ENCODE measurements around the gene ROM1. TPM values are rescaled to one million over a fixed set of nuclear protein-coding genes. Genes with fewer than 3 reads are reported as not detected.
"Not testable (repeated sequence)": the region's sequence is repeated elsewhere in the genome, so short reads cannot be mapped to it uniquely, and the experiment has no call there.

Gene ROM1
- total RNA-seq, 1 experiment from 2014 or later, result 3.1 TPM

DNA sequence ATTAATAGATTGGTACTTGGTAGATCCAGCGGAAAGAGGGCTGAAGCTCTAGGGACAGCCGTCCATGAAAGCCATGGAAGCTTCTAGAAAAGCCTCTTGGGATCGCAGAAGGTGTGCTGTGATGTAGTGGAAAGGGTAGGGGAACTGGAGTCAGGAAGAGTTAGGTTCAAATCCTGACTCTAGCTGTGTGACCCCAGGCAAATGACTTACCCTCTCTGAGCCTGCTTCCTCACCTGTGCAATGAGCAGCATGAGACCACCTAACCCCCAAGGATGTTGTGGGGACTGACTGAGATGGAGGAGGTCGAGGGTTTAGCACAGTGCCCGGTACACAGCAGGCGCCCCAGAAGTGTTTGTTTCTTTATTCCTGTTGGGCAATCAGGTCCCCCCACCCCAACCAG is 2.7 kb upstream of the ROM1 start:
- H3K4me1 ChIP-seq (replicated peaks), result peaks cover 13% of the 10 kb centered on the region
- H3K9me3 ChIP-seq (replicated peaks), result no peaks in the 10 kb centered on the region
- no peak overlapping the region for H3K27ac ChIP-seq
- no peaks in the 10 kb centered on the region for H3K27me3 ChIP-seq (replicated peaks)
- no peak for DNase-seq (ENCODE audit: low read depth in 1 of 2, low spot score in 2 of 2)
- H3K4me3 ChIP-seq, result no peak overlapping the region
- peaks cover 50% of the 10 kb centered on the region for H3K36me3 ChIP-seq

DNA sequence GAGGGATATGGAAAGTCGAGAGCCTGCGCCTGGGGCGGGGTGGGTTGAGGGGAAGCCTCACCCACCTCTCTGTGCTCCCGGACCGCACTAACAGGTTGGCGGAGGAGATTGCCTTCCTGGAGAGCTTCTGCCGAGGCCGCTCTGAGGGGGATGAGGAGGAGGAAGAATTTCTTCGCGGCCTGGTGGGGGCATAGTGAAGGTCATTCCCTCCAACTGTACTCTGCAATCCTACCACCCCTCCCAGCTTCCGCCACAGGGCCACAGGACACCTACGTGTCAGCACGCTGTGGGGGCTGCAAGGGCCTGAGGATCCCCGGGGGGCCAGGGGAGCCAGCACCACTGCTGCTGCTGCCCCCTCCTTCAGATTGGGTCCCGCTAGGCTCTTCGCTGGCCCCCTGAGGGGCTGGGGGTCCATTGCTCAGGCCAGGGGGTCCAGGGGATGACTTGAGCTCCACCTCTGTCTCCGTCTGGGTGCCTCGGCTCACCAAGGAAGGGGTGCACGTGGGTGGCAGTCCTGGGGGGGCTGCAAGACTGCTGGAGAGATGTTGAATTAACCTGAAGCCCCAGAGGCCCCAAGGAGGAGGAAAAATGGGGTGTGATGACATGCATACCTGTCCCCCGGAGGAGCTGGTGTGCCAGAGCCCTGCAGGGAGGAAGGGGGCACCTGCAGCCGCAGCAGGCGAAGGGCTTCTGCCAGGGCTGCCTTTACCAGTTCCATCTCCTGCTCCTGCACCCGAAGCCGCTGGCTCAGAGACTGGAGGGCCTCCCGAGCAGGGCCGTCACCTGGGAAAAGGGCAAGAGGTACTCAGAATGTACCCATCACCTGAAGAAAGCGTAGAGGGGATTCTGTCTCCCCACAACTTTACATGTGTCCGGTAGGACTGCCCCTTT is 2.0 kb upstream of the ROM1 start:
- Histone ChIP-seq H3K9me3 (replicated peaks) (no peaks in the 10 kb centered on the region), H3K4me3 (peak overlapping the region; percentile 66), H3K27ac (peak overlapping the region; percentile 59), H3K36me3 (peaks cover 50% of the 10 kb centered on the region), H3K27me3 (replicated peaks) (no peaks in the 10 kb centered on the region), H3K4me1 (replicated peaks) (peaks cover 13% of the 10 kb centered on the region)
- no peak for DNase-seq (ENCODE audit: low read depth in 1 of 2, low spot score in 2 of 2)

DNA sequence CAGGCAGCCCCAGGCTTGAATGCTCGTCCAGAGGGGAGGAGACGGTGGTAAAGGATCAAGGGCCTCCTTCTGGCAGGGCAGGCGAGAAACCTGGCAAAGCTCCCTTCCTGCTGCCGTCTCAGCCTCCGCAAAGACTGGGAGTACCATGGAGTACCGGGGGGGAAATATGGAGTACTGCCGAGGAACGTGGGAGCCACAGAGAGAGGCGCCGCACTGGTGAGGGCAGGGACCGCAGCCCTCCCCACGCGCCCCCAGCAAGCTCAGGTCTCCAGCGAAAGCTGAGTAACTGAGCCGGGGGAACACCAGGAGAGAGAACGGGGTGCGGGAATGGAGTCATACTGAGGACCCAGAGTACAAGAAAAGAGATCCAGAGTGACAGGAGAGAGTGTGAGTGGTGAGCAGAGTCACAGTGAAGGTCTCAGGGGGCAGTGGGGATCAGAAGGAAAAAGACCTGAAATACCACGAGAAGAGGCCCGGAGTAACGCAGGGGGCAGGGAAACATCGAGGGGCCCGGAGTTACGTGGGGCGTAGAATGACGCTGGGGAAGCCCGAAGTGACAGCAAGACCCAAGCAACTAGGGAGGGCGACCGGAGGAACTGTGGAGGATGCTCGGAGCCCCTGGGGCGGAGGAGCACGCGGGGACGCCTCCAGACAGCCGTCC is 1.2 kb upstream of the ROM1 start:
- H3K4me1 ChIP-seq (replicated peaks), result peaks cover 13% of the 10 kb centered on the region
- H3K27ac ChIP-seq, result peak overlapping the region; percentile 59
- DNase-seq (ENCODE audit: low read depth in 1 of 2, low spot score in 2 of 2), result peak; percentile 73

DNA sequence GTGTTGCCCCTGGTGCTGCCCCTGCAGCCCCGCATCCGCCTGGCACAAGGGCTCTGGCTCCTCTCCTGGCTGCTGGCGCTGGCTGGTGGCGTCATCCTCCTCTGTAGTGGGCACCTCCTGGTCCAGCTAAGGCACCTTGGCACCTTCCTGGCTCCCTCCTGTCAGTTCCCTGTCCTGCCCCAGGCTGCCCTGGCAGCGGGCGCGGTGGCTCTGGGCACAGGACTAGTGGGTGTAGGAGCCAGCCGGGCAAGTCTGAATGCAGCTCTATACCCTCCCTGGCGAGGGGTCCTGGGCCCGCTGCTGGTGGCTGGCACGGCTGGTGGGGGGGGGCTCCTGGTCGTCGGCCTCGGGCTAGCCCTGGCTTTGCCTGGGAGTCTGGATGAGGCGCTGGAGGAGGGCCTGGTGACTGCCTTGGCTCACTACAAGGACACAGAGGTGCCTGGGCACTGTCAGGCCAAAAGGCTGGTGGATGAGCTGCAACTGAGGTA is 278 bp downstream of the ROM1 start:
- Histone ChIP-seq H3K4me1 (replicated peaks) (peaks cover 13% of the 10 kb centered on the region), H3K9me3 (replicated peaks) (no peaks in the 10 kb centered on the region), H3K27me3 (replicated peaks) (no peaks in the 10 kb centered on the region), H3K36me3 (peaks cover 55% of the 10 kb centered on the region), H3K27ac (no peak overlapping the region), H3K4me3 (peak overlapping the region; percentile 66)
- no peak for DNase-seq (ENCODE audit: low read depth in 1 of 2, low spot score in 2 of 2)

More for the DNA sequence above, 1.2 kb upstream of the ROM1 start:
- no peaks in the 10 kb centered on the region for H3K27me3 ChIP-seq (replicated peaks)
- peaks cover 57% of the 10 kb centered on the region for H3K36me3 ChIP-seq
- H3K9me3 ChIP-seq (replicated peaks), result no peaks in the 10 kb centered on the region
- peak overlapping the region; percentile 66 for H3K4me3 ChIP-seq

DNA sequence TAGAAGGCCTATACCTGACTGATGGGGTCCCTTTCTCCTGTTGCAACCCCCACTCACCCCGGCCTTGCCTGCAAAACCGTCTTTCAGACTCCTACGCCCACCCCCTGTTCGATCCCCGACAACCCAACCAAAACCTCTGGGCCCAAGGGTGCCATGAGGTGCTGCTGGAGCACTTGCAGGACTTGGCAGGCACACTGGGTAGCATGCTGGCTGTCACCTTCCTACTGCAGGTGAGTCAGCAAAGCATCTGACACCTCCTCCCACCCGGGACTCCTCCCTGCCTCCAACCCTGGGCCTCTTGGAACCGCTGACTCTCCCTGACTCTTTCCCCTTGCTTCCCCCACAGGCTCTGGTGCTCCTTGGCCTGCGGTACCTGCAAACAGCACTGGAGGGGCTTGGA is 1.2 kb downstream of the ROM1 start:
- H3K9me3 ChIP-seq (replicated peaks), result no peaks in the 10 kb centered on the region
- no peak for DNase-seq (ENCODE audit: low read depth in 1 of 2, low spot score in 2 of 2)
- H3K27me3 ChIP-seq (replicated peaks), result no peaks in the 10 kb centered on the region
- H3K27ac ChIP-seq, result no peak overlapping the region
- H3K4me1 ChIP-seq (replicated peaks), result peaks cover 13% of the 10 kb centered on the region
- H3K36me3 ChIP-seq, result peaks cover 51% of the 10 kb centered on the region
- H3K4me3 ChIP-seq, result no peak overlapping the region

DNA sequence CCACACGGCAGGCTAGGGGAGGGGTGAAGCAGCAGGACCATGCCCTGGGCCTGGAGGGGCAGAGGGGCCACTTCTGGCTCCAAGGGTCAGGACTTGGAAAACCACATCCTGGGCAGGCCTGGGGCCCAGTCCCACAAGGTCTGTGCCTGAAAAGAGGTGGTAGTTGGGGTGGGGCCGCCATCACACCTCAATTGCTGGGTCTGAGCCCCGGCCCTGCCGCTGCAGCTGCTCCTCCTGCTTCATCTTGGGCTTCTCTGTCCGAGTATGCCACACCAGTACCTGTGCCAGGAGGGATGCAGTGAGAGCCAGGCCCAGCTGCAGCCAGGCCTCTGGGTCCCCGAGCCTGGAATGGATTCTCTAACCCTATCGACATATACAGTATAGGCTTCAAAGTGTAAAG is 2.5 kb downstream of the ROM1 start:
- peaks cover 13% of the 10 kb centered on the region for H3K4me1 ChIP-seq (replicated peaks)
- H3K27ac ChIP-seq, result no peak overlapping the region
- no peaks in the 10 kb centered on the region for H3K27me3 ChIP-seq (replicated peaks)
- no peaks in the 10 kb centered on the region for H3K9me3 ChIP-seq (replicated peaks)
- peaks cover 46% of the 10 kb centered on the region for H3K36me3 ChIP-seq
- DNase-seq (ENCODE audit: low read depth in 1 of 2, low spot score in 2 of 2), result no peak
- no peak overlapping the region for H3K4me3 ChIP-seq

DNA sequence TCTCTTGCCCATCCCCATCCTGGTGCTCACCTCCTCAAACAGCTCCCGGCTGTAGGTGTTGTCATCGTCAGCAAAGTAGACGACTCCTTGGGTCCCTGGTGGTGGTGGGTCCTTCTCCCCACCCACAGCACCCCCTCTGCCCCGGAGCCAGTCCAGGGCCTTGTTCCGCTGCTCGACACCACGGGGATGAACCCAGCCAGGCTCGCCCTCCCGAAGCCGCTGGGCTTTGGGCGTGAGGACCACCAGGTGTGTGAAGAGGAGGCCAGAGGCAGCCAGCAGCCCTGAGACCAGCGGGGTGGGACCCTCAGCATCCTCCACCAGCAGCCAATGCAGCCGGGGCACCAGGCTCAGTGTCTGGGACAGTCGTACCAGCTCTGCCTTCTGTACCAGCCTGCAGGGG is 3.9 kb downstream of the ROM1 start:
- H3K4me3 ChIP-seq; DNase-seq (ENCODE audit: low read depth in 1 of 2, low spot score in 2 of 2); H3K27ac ChIP-seq; H3K27me3 ChIP-seq (replicated peaks); H3K9me3 ChIP-seq (replicated peaks); H3K4me1 ChIP-seq (replicated peaks): not testable (repeated sequence)
- H3K36me3 ChIP-seq, result peaks cover 39% of the 10 kb centered on the region

DNA sequence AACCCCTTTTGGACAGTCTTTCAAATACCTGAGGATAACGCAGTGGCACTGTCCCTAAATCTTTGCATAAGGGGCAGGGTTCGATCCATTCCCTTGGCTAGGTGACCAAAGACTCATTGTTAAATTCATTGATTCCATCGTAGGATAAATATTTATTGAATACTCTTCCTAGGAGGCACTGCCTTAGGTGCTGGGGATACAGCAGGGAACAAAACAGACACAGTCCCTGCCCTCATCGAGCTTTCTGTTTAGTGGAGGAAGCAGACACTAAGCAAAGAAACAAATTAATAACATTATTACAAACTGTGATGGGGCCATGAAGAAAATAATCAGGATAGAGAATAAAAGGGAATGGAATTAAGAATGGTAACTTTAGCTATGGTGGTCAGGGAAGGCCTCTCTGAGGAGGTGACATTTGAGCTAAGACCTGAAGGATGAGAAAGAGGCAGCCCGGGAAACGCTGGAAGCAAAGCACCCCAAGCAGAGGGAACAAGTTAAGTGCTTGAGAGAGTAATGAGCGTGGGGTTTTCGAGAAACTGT is 8.0 kb downstream of the ROM1 start:
- H3K27me3 ChIP-seq (replicated peaks), result no peaks in the 10 kb centered on the region
- peak overlapping the region; percentile 55 for H3K4me3 ChIP-seq
- H3K4me1 ChIP-seq (replicated peaks), result peaks cover 9% of the 10 kb centered on the region
- peak overlapping the region; percentile 17; the same call in 1 of the 2 replicates for H3K27ac ChIP-seq
- DNase-seq (ENCODE audit: low read depth in 1 of 2, low spot score in 2 of 2), result no peak
- H3K9me3 ChIP-seq (replicated peaks), result no peaks in the 10 kb centered on the region
- peaks cover 41% of the 10 kb centered on the region for H3K36me3 ChIP-seq

DNA sequence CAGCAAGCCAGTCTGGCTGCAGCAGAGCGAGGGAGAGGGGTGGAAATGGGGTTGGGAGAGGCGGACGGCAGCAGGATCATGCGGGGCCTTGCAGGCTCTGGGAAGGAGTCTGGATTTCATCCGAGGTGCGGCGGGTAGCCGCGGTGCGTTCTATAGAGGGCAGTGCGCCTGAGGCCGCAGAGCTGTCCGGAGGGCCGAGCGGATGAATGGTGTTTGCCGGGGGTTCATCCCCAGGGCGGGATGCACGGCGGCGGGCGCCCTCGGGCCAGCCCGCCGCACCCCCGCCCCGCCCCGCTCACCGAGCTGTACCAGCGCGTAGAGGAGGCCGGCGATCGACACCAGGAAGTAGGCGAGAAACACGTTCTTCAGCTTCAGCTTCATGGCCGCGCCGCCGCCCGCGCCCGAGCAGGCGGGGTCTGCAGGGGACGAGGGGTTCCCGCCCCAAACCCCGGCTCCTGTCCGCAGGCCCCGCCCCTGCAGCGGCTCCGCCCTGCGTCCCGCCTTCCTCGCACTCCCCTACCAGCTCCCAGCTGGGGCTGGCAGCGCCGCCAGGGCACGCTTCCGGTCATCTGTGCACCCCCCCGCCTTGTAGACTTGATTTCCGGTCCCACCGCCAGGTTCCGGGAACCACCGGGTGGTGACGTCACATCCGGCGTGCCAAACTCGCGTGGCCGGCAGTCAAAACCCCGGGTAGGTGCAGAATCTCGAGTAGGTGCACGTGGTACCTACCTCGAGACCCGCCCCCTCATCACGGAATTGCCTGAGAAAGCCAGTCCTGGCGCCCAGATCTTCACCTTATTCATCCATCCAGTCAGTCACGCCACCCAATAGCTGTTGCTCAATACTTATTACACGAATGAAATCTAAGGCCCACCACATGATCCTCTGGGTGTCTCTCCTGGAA is 8.8 kb downstream of the ROM1 start, which contains the start of gene B3GAT3:
Gene B3GAT3, minus strand, starts transcription at position 420 of the 904 bp plus-strand sequence. Its CDS starts 39 bp downstream, at position 381.
- Histone ChIP-seq H3K4me1 (replicated peaks) (peaks cover 9% of the 10 kb centered on the region), H3K9me3 (replicated peaks) (no peaks in the 10 kb centered on the region), H3K4me3 (peak within 1 kb of the TSS; percentile 55), H3K27ac (peak within 1 kb of the TSS; percentile 71), H3K27me3 (replicated peaks) (no peaks in the 10 kb centered on the region), H3K36me3 (peaks cover 41% of the 10 kb centered on the region)
- DNase-seq (ENCODE audit: low read depth in 1 of 2, low spot score in 2 of 2), result peak; percentile 98 to 100

DNA sequence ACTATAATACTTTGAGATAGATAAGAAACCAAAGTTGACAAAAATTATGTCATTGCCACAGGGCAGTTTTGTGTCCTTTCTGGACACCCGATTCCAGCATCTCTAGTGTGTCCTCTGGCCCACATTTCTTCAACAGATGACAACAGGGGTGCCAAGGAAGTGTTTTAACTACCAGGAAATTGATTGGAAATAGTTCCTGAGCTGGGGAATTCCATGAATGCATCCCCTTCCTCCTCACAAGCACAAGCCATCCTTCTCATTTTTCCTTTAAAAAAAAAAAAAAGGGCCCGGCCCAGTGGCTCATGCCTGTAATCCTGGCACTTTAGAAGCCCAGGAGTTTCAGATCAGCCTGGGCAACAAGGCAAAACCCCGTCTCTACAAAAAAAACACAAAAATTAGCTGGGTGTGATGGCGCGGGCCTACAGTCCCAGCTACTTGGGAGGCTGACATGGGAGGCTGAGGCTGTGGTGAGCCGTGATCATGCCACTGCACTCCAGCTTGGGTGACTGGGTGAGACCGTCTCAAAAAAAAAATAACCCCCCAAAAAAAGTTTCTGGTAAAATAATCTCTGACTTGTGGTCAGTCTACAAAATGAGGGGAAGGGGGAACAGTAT is 9.5 kb downstream of the ROM1 start:
- Histone ChIP-seq H3K9me3 (replicated peaks) (no peaks in the 10 kb centered on the region), H3K27me3 (replicated peaks) (no peaks in the 10 kb centered on the region), H3K4me3 (peak overlapping the region; percentile 55), H3K27ac (peak overlapping the region; percentile 71), H3K36me3 (peaks cover 41% of the 10 kb centered on the region), H3K4me1 (replicated peaks) (peaks cover 9% of the 10 kb centered on the region)
- no peak for DNase-seq (ENCODE audit: low read depth in 1 of 2, low spot score in 2 of 2)

DNA sequence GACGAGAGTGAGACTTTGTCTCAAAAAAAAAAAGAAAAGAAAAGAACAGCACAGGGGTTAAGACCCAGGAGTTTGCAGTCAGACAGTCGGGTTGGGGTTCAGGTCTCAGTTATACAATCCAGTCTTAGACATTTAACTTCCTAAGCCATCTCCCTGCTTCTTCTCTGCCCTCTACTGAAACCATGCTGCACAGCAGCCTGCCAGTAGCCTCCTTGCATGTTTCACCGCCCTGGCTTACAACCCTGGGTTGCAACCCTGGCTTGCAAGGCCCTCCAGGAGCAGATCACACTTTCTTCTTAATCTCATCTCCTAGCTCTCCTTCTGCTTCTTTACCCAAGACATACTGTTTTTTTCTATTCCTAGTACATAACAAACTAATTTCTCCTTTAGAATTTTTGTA is 14.7 kb downstream of the ROM1 start:
- Histone ChIP-seq H3K9me3 (replicated peaks) (no peaks in the 10 kb centered on the region), H3K4me3 (no peak overlapping the region), H3K36me3 (peaks cover 84% of the 10 kb centered on the region), H3K27ac (no peak overlapping the region), H3K27me3 (replicated peaks) (no peaks in the 10 kb centered on the region), H3K4me1 (replicated peaks) (no peaks in the 10 kb centered on the region)
- DNase-seq (ENCODE audit: low read depth in 1 of 2, low spot score in 2 of 2), result no peak

DNA sequence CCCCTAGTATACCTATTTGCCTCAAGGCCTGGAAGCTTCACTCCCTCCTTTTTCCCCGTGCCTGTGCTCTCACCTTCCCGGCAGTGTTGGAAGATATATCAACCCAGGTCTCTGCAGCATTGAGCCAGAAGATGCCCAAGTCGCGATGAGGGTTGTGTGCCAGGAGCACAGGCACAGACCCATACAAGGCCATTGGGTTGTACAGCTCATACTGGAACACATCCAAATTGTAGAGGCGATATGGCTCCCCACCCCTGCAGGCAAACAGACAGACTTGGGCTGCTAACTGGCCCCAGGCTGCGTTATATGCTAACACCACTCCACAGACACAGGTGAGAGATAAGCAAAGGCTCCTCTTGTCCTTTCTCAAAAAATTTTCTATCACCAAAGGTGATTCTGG is 19.4 kb downstream of the ROM1 start:
- Histone ChIP-seq H3K27ac (no peak overlapping the region), H3K4me3 (no peak overlapping the region), H3K4me1 (replicated peaks) (no peaks in the 10 kb centered on the region), H3K27me3 (replicated peaks) (no peaks in the 10 kb centered on the region), H3K36me3 (peaks cover 100% of the 10 kb centered on the region), H3K9me3 (replicated peaks) (no peaks in the 10 kb centered on the region)
- DNase-seq (ENCODE audit: low read depth in 1 of 2, low spot score in 2 of 2), result no peak

DNA sequence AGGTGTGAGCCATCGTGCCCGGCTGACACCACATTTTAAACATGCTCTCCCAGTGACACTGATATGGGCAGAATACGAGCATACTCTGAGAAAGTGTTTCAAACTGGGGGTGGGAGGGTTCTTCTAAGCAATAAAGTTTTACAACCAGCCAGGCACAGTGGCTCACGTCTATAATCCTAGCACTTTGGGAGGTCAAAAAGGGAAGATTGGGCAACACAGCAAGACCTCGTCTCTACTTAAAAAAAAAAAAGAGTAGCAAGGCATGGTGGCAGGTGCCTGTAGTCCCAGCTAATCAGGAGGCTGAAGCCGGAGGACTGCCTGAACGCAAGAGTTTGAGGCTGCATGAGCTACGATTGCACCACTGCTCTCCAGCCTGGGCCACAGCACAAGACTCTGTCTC is 31.2 kb downstream of the ROM1 start:
- no peaks in the 10 kb centered on the region for H3K27me3 ChIP-seq (replicated peaks)
- H3K4me3 ChIP-seq, result no peak overlapping the region
- peaks cover 15% of the 10 kb centered on the region for H3K4me1 ChIP-seq (replicated peaks)
- H3K27ac ChIP-seq, result no peak overlapping the region
- no peak for DNase-seq (ENCODE audit: low read depth in 1 of 2, low spot score in 2 of 2)
- no peaks in the 10 kb centered on the region for H3K9me3 ChIP-seq (replicated peaks)
- peaks cover 77% of the 10 kb centered on the region for H3K36me3 ChIP-seq

All from SJSA1 (cell line).